GM12874 (cell line): ENCODE results near the gene DAB1.

Source experiments
- CTCF ChIP-seq: IDR thresholded peaks from 2 replicates; pipeline ENCODE4 v1.5.1; 2011; ENCODE audit warnings: low read depth, mild to moderate bottlenecking, control low read depth, low read length, moderate library complexity; ENCODE audit not compliant: insufficient read depth

DAB1 gene

GRCh38 chr1:56958526-56958925, 465.3 kb downstream of the DAB1 start:
- no peak for TF ChIP-seq CTCF

- no peak for TF ChIP-seq CTCF
Measured at GRCh38 chr1:56957931-56958330, 465.9 kb downstream of the DAB1 start.

DNA sequence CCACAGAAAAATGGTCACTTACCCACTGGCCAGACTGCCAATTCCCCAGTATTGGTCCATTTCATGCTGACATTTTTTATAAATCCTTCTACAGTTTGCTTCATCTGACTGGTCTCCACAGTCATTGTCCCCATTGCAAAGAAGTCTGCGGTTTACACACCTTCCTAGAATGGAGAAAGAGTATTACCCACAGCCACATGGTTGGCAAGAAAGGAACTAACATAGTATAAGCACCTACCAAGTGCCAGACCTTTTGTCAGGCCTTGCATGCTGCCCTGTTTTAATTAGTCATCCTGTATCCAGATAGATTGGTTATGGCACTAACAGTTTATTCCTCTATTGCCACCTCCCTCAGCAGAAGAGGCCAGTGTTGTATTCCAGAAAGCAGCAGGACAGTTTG, 469.2 kb downstream of the DAB1 start:
- no peak for TF ChIP-seq CTCF

DNA sequence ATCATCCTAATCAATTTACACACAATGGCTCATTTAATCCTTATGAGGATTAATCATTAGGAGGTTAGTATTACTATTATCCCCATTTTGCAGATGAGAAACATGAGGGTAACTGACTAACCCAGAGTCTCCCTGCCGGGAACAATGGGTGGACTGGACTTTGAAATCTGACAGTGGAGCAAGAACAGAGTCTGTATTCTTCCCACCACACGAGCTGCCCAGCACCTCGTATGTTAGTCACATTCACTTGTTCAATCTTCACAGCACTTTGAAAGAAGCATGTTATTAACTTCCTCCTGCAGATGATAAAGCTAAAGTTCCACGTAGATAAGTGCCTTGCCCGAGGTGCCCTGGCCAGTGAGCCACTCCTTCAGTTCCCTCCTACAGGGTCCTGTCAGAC, 470.5 kb downstream of the DAB1 start:
- no peak for TF ChIP-seq CTCF

- no peak for TF ChIP-seq CTCF
Measured at GRCh38 chr1:56952501-56952900, 471.4 kb downstream of the DAB1 start.

GRCh38 chr1:56948403-56949023, 475.3 kb downstream of the DAB1 start:
- no peak for TF ChIP-seq CTCF
